ENCODE results near the gene SMYD3.

- no peak for TF ChIP-seq CTCF (conservative IDR thresholded peaks at IDR 0.05)
- no peak for TF ChIP-seq ZFX (IDR thresholded peaks at IDR 0.05)
These were observed 330.7 kb downstream of the SMYD3 start for GRCh38 chr1:246176126-246177024.

All from C4-2B (cell line).